HUES6 (cell line): ENCODE data around the gene DCANP1.

ENCODE experiments used
- H3K27ac ChIP-seq: 2 replicates; pipeline ENCODE4 v1.7.0; 2013; ENCODE audit warnings: low read depth, mild to moderate bottlenecking, low read length, inconsistent platforms
- H3K27me3 ChIP-seq: 2 replicates; pipeline ENCODE4 v1.6.1; 2013; ENCODE audit warnings: low read length; ENCODE audit not compliant: control insufficient read depth, insufficient read depth
- H3K36me3 ChIP-seq: 2 replicates; pipeline ENCODE4 v1.6.1; 2013; ENCODE audit warnings: low read length; ENCODE audit not compliant: control insufficient read depth, insufficient read depth
- H3K4me1 ChIP-seq: 2 replicates; pipeline ENCODE4 v1.6.1; 2013; ENCODE audit warnings: low read length; ENCODE audit not compliant: control insufficient read depth, insufficient read depth
- H3K4me3 ChIP-seq: 2 replicates; pipeline ENCODE4 v1.5.1; 2013; ENCODE audit warnings: low read depth, low read length
- H3K9ac ChIP-seq: one replicate; pipeline ENCODE4 v1.6.1; 2013; ENCODE audit warnings: mild to moderate bottlenecking, low read length
- H3K9me3 ChIP-seq: 2 replicates; pipeline ENCODE4 v1.6.1; 2013; ENCODE audit warnings: low read depth, low read length; ENCODE audit not compliant: control insufficient read depth, insufficient read depth

DCANP1 gene

GRCh38 chr5:135488727-135489465, 41.7 kb upstream of the DCANP1 start:
- no peaks in the 10 kb centered on the region for H3K9me3 ChIP-seq
- peak overlapping the region; percentile 61 for H3K4me3 ChIP-seq
- peaks cover 100% of the 10 kb centered on the region for H3K27me3 ChIP-seq
- H3K9ac ChIP-seq: peak overlapping the region; percentile 50
- H3K4me1 ChIP-seq: peaks cover 49% of the 10 kb centered on the region
- no peak overlapping the region for H3K27ac ChIP-seq
- no peaks in the 10 kb centered on the region for H3K36me3 ChIP-seq

GRCh38 chr5:135487839-135488514, 40.8 kb upstream of the DCANP1 start:
- H3K9ac ChIP-seq: no peak overlapping the region
- peaks cover 45% of the 10 kb centered on the region for H3K4me1 ChIP-seq
- peaks cover 100% of the 10 kb centered on the region for H3K27me3 ChIP-seq
- peak overlapping the region; percentile 61; the same call in 1 of the 2 replicates for H3K4me3 ChIP-seq
- H3K9me3 ChIP-seq: no peaks in the 10 kb centered on the region
- no peak overlapping the region for H3K27ac ChIP-seq
- H3K36me3 ChIP-seq: no peaks in the 10 kb centered on the region

GRCh38 chr5:135487037-135487395, 39.9 kb upstream of the DCANP1 start:
- Histone ChIP-seq H3K9ac (no peak overlapping the region), H3K27ac (no peak overlapping the region), H3K36me3 (no peaks in the 10 kb centered on the region), H3K4me1 (peaks cover 42% of the 10 kb centered on the region), H3K27me3 (peaks cover 100% of the 10 kb centered on the region), H3K9me3 (no peaks in the 10 kb centered on the region), H3K4me3 (no peak overlapping the region)

- Histone ChIP-seq H3K4me3 (no peak overlapping the region), H3K9ac (no peak overlapping the region), H3K36me3 (no peaks in the 10 kb centered on the region), H3K27ac (no peak overlapping the region), H3K27me3 (peaks cover 100% of the 10 kb centered on the region), H3K9me3 (no peaks in the 10 kb centered on the region), H3K4me1 (peaks cover 40% of the 10 kb centered on the region)
These were observed 39.2 kb upstream of the DCANP1 start for GRCh38 chr5:135486131-135487036.

- no peak overlapping the region for H3K27ac ChIP-seq
- H3K27me3 ChIP-seq: peaks cover 97% of the 10 kb centered on the region
- peaks cover 24% of the 10 kb centered on the region for H3K4me1 ChIP-seq
These were observed 37.5 kb upstream of the DCANP1 start for GRCh38 chr5:135484674-135485086.

GRCh38 chr5:135483254-135483653, 36.1 kb upstream of the DCANP1 start:
- no peak overlapping the region for H3K4me3 ChIP-seq
- no peaks in the 10 kb centered on the region for H3K9me3 ChIP-seq
- peaks cover 28% of the 10 kb centered on the region for H3K4me1 ChIP-seq
- H3K27ac ChIP-seq: no peak overlapping the region
- no peaks in the 10 kb centered on the region for H3K36me3 ChIP-seq
- H3K9ac ChIP-seq: no peak overlapping the region
- peaks cover 97% of the 10 kb centered on the region for H3K27me3 ChIP-seq

More at GRCh38 chr5:135484674-135485086, 37.5 kb upstream of the DCANP1 start:
- Histone ChIP-seq H3K36me3 (no peaks in the 10 kb centered on the region), H3K9ac (no peak overlapping the region), H3K4me3 (no peak overlapping the region), H3K9me3 (no peaks in the 10 kb centered on the region)

- Histone ChIP-seq H3K36me3 (no peaks in the 10 kb centered on the region), H3K4me3 (no peak overlapping the region), H3K4me1 (peaks cover 32% of the 10 kb centered on the region), H3K27ac (no peak overlapping the region), H3K9ac (no peak overlapping the region), H3K27me3 (peaks cover 97% of the 10 kb centered on the region), H3K9me3 (no peaks in the 10 kb centered on the region)
These were observed 35.3 kb upstream of the DCANP1 start for GRCh38 chr5:135482381-135482933.

GRCh38 chr5:135481909-135482311, 34.8 kb upstream of the DCANP1 start:
- Histone ChIP-seq H3K4me1 (peaks cover 34% of the 10 kb centered on the region), H3K4me3 (no peak overlapping the region), H3K36me3 (no peaks in the 10 kb centered on the region), H3K27ac (no peak overlapping the region), H3K9ac (no peak overlapping the region), H3K9me3 (no peaks in the 10 kb centered on the region), H3K27me3 (peaks cover 96% of the 10 kb centered on the region)

- H3K4me3 ChIP-seq: no peak overlapping the region
- H3K9ac ChIP-seq: no peak overlapping the region
- H3K4me1 ChIP-seq: peaks cover 38% of the 10 kb centered on the region
- H3K27me3 ChIP-seq: peaks cover 96% of the 10 kb centered on the region
- H3K9me3 ChIP-seq: no peaks in the 10 kb centered on the region
- no peak overlapping the region for H3K27ac ChIP-seq
- no peaks in the 10 kb centered on the region for H3K36me3 ChIP-seq
These were observed 34.2 kb upstream of the DCANP1 start for GRCh38 chr5:135481387-135481786.

- Histone ChIP-seq H3K9ac (no peak overlapping the region), H3K4me3 (no peak overlapping the region), H3K27me3 (peaks cover 94% of the 10 kb centered on the region), H3K27ac (no peak overlapping the region), H3K36me3 (no peaks in the 10 kb centered on the region), H3K4me1 (peaks cover 38% of the 10 kb centered on the region), H3K9me3 (no peaks in the 10 kb centered on the region)
These were observed 33.4 kb upstream of the DCANP1 start for GRCh38 chr5:135480511-135480910.
